Liver (tissue), 9 donors: Measurements from ENCODE around the gene KMT5B. TPM values are rescaled to one million over a fixed set of nuclear protein-coding genes. Genes with fewer than 3 reads are reported as not detected.

Source experiments
- DNase-seq: peaks from one replicate; pipeline ENCODE4 v3.0.0-alpha.2; 2017; ENCODE audit warnings: low spot score
- H3K27ac ChIP-seq, 2 donors: one replicate each; pipeline ENCODE4 v1.7.0; 2013; ENCODE audit warnings: inconsistent platforms in 2 of 2, low read length in 2 of 2, control low read depth in 1 of 2, low read depth in 1 of 2, mild to moderate bottlenecking in 1 of 2
- H3K27me3 ChIP-seq, 4 donors: one replicate each; pipeline versions ENCODE4 v1.6.1 to v1.7.0; 2013; ENCODE audit warnings: low read length in 3 of 4, inconsistent platforms in 1 of 4, mild to moderate bottlenecking in 1 of 4, moderate library complexity in 1 of 4; ENCODE audit not compliant: control insufficient read depth in 4 of 4, insufficient read depth in 4 of 4
- H3K36me3 ChIP-seq, 4 donors: one replicate each; pipeline versions ENCODE4 v1.6.1 to v1.7.0; 2013; ENCODE audit warnings: low read length in 3 of 4, mild to moderate bottlenecking in 3 of 4, low read depth in 1 of 4, moderate library complexity in 1 of 4; ENCODE audit not compliant: control insufficient read depth in 4 of 4, insufficient read depth in 3 of 4
- H3K4me1 ChIP-seq, 4 donors: one replicate each; pipeline versions ENCODE4 v1.6.1 to v1.7.0; 2013; ENCODE audit warnings: low read length in 3 of 4, mild to moderate bottlenecking in 3 of 4, moderate library complexity in 1 of 4; ENCODE audit not compliant: control insufficient read depth in 4 of 4, insufficient read depth in 4 of 4
- H3K4me3 ChIP-seq, 3 donors: one replicate each; pipeline versions ENCODE4 v1.6.1 to v1.7.0; 2013; ENCODE audit warnings: low read length in 3 of 3, control low read depth in 1 of 3, low read depth in 1 of 3, mild to moderate bottlenecking in 1 of 3
- H3K9ac ChIP-seq, 2 donors: one replicate each; pipeline ENCODE4 v1.7.0; 2013; ENCODE audit warnings: low read length in 2 of 2, mild to moderate bottlenecking in 2 of 2, moderate library complexity in 2 of 2, control low read depth in 1 of 2, low read depth in 1 of 2
- H3K9me3 ChIP-seq, 4 donors: one replicate each; pipeline versions ENCODE4 v1.6.1 to v1.7.0; 2013; ENCODE audit warnings: low read length in 3 of 4; ENCODE audit not compliant: control insufficient read depth in 4 of 4
- EGR1 ChIP-seq, 2 donors: IDR thresholded peaks; 2 replicates each; pipeline ENCODE4 v1.6.1; 2016 to 2018; ENCODE audit warnings: antibody characterized with exemption in 2 of 2, low read depth in 2 of 2
- FOXA1 ChIP-seq: IDR thresholded peaks from 2 replicates; pipeline ENCODE4 v1.6.1; 2016; ENCODE audit warnings: antibody characterized with exemption
- GABPA ChIP-seq, 2 donors: IDR thresholded peaks in 1 of 2; conservative IDR thresholded peaks in 1 of 2; 2 replicates each; pipeline ENCODE4 v1.6.1; 2016; ENCODE audit warnings: antibody characterized with exemption in 2 of 2, mild to moderate bottlenecking in 1 of 2, moderate library complexity in 1 of 2
- HNF4A ChIP-seq, 2 donors: conservative IDR thresholded peaks; 2 replicates each; pipeline ENCODE4 v1.6.1; 2016; ENCODE audit warnings: antibody characterized with exemption in 2 of 2, mild to moderate bottlenecking in 2 of 2
- HNF4G ChIP-seq: IDR thresholded peaks from 2 replicates; pipeline ENCODE4 v1.6.1; 2016; ENCODE audit warnings: antibody characterized with exemption
- NR2F2 ChIP-seq: IDR thresholded peaks from 2 replicates; pipeline ENCODE4 v1.6.1; 2016; ENCODE audit warnings: antibody characterized with exemption
- RAD21 ChIP-seq, 2 donors: IDR thresholded peaks; 2 replicates each; pipeline ENCODE4 v1.6.1; 2016; ENCODE audit warnings: antibody characterized with exemption in 2 of 2, mild to moderate bottlenecking in 2 of 2
- RXRA ChIP-seq, 2 donors: IDR thresholded peaks; 2 replicates each; pipeline ENCODE4 v1.6.1; 2017 to 2018; ENCODE audit warnings: antibody characterized with exemption in 2 of 2, mild to moderate bottlenecking in 1 of 2
- SP1 ChIP-seq: IDR thresholded peaks from 2 replicates; pipeline ENCODE4 v1.6.1; 2018; ENCODE audit warnings: antibody characterized with exemption, mild to moderate bottlenecking
- TAF1 ChIP-seq: conservative IDR thresholded peaks from 2 replicates; pipeline ENCODE4 v1.6.1; 2016; ENCODE audit warnings: antibody characterized with exemption, mild to moderate bottlenecking
- YY1 ChIP-seq: IDR thresholded peaks from 2 replicates; pipeline ENCODE4 v1.6.1; 2016; ENCODE audit warnings: antibody characterized with exemption, mild to moderate bottlenecking
- WGBS: extraction: QIAGEN DNeasy Blood & Tissue Kit; methylation state at CpG from one replicate; pipeline ENCODE4 v1.1.7; 2013; 5-methylcytosine and 5-hydroxymethylcytosine counted together
- polyA plus RNA-seq, 2 donors: library from polyadenylated mRNA; stranded (reverse) in 1 of 2; unstranded in 1 of 2; fragments of 200-250 nt in 1 of 2; fragments of >200 nt in 1 of 2; fragmentation: Nextera tagmentation in 1 of 2; extraction: Ambion mirVana in 1 of 2; gene quantifications; one replicate each; pipeline versions ENCODE4 v1.2.1 to v1.2.3, GENCODE V29; 2013 to 2015
- total RNA-seq, 2 donors: library from RNA; depleted of rRNA; stranded (reverse); fragments of >200 nt; gene quantifications; one replicate each; pipeline ENCODE4 v1.2.3, GENCODE V29; 2014
- TF ChIP-seq, protein P1 (sequence below): IDR thresholded peaks from 2 replicates; pipeline ENCODE4 v1.6.1; 2016; ENCODE audit warnings: antibody characterized with exemption
- TF ChIP-seq, protein P2 (sequence below): IDR thresholded peaks from 2 replicates; pipeline ENCODE4 v1.6.1; 2016; ENCODE audit warnings: antibody characterized with exemption
- donor health status: healthy.
- donor health status: healthy.
- donor health status: healthy.
- donor health status: healthy.
- donor health status: healthy.

The KMT5B gene
- total and polyA plus RNA-seq, 4 donors = 8.7 to 33.8 (median 14.8) TPM

DNA sequence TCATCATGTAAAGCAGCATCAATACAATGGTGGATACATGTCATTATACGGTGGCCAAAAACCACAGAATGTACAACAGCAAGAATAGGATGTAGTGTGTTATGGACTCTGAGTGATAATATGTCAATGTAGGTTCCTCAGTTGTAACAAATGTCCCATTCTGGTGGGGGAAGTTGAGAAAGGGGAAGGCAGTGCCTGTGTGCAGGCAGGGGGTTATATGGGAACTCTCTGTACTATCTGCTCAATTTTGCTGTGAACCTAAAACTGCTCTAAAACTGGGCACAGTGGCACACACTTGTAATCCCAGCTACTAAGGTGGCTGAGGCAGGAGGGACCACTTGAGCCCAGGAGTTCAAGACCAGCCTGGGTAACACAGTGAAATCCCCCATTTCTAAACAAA lies 97.8 kb downstream of the KMT5B start:
- H3K4me1 ChIP-seq = peaks cover 5 to 35% (median 26%) of the 10 kb centered on the region in 4 donors
- H3K27ac ChIP-seq = no peak overlapping the region
- no peak overlapping the region for H3K9ac ChIP-seq
- no peaks in the 10 kb centered on the region for H3K27me3 ChIP-seq
- no peaks in the 10 kb centered on the region for H3K9me3 ChIP-seq
- H3K36me3 ChIP-seq = peaks cover 0 to 4% (median under 1%) of the 10 kb centered on the region in 4 donors
- no peak for DNase-seq
- 87% methylated on average over 1 of the region's 1 CpG for WGBS
- H3K4me3 ChIP-seq = no peak overlapping the region
- TF ChIP-seq SP1 (no peak), FOXA1 (no peak), EGR1 (IDR thresholded peaks at IDR 0.05; ENCODE audit: low read depth in 2 of 2) (no peak), HNF4G (no peak)
- TF ChIP-seq, protein P1, sequence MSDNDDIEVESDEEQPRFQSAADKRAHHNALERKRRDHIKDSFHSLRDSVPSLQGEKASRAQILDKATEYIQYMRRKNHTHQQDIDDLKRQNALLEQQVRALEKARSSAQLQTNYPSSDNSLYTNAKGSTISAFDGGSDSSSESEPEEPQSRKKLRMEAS = no peak
- TF ChIP-seq, protein P2, sequence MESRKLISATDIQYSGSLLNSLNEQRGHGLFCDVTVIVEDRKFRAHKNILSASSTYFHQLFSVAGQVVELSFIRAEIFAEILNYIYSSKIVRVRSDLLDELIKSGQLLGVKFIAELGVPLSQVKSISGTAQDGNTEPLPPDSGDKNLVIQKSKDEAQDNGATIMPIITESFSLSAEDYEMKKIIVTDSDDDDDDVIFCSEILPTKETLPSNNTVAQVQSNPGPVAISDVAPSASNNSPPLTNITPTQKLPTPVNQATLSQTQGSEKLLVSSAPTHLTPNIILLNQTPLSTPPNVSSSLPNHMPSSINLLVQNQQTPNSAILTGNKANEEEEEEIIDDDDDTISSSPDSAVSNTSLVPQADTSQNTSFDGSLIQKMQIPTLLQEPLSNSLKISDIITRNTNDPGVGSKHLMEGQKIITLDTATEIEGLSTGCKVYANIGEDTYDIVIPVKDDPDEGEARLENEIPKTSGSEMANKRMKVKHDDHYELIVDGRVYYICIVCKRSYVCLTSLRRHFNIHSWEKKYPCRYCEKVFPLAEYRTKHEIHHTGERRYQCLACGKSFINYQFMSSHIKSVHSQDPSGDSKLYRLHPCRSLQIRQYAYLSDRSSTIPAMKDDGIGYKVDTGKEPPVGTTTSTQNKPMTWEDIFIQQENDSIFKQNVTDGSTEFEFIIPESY = no peak

DNA sequence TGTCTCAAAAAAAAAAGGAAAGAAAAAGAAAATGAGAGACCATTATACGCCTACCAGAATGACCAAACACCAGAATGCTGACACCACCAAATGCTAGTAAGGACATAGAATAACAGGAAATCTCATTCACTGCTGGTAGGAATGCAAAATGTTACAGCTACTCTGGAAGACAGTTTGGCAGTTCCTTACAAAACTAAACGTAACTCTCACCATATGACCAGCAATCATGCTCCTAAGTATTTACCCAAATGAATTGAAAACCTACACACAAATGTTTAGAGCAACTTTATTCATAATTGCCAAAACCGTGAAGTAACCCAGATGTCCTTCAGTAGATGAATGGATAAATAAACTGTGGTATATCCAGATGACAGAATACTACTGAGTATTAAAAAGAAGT lies 99.1 kb downstream of the KMT5B start:
- TF ChIP-seq RAD21 (IDR thresholded peaks at IDR 0.05) = peak in 1 of 2 donors; percentile 16
- no peak for TF ChIP-seq NR2F2
- Histone ChIP-seq H3K4me1 (peaks cover 5 to 25% (median 18%) of the 10 kb centered on the region in 4 donors), H3K36me3 (peaks cover 0 to 4% (median under 1%) of the 10 kb centered on the region in 4 donors), H3K9me3 (no peaks in the 10 kb centered on the region), H3K27ac (no peak overlapping the region), H3K4me3 (no peak overlapping the region), H3K27me3 (no peaks in the 10 kb centered on the region), H3K9ac (no peak overlapping the region)
- WGBS = 72% methylated on average over 3 of the region's 3 CpGs
- no peak for DNase-seq

DNA sequence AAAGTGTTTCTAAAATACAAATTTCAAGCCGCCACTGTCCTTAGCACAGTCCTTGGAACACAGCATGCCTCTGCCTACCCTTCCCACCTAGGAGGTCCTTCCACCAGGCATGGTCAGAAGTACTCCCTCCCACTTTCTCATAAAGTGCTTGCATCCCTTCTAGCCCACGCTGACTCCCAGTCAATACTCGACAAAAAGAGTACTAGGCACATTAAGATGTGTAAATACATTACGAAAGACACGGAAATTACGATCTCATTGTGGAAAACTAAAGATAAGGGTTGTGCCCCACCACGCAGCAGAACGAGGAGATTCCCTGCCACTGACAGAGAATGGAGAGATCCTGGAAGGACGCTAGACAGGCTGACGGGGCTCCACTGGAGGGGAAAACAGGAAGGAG lies 105.4 kb downstream of the KMT5B start:
- H3K9me3 ChIP-seq = no peaks in the 10 kb centered on the region
- H3K9ac ChIP-seq = no peak overlapping the region
- H3K36me3 ChIP-seq = no peaks in the 10 kb centered on the region
- peaks cover 2 to 31% (median 24%) of the 10 kb centered on the region in 4 donors for H3K4me1 ChIP-seq
- H3K4me3 ChIP-seq = no peak overlapping the region
- peak overlapping the region in 1 of 2 donors; percentile 31 for H3K27ac ChIP-seq
- no peak for DNase-seq
- WGBS = 51% methylated on average over 10 of the region's 10 CpGs
- H3K27me3 ChIP-seq = no peaks in the 10 kb centered on the region
- TF ChIP-seq TAF1 (no peak), RAD21 (IDR thresholded peaks at IDR 0.05) (no peak)

DNA sequence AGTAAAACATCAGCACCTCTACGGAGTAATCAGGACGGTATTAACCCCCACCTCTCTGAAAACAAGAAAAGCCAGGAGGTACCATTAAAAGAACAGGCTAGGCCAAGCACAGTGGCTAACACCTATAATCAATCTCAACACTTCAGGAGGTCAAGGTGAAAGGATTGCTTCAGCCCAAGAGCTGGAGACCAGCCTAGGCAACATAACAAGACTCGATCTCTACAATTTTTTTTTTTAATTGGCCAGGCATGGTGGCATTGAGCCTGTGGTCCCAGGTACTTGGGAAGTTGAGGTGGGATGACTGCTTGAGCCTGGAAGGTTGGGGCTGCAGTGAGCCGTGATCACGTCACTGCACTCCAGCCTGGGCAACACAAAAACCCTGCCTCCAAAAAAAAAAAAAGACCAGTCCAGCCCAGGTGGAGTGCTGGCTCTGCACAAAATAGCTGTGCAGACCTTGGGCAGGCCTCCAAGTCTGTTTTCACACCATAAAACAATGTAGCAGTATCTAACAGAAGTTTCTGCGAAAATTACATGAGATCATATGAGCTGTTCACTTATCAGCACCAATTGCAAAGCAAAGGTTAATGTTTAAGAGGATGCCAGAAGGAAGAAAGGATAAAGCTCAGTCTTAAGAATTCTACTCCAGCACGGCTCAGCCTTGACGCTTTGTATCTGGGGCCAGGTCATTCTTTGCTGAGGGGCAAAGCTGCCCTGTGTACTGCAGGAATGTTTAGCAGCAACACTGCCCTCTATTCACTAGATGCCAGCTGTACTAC lies 106.7 kb downstream of the KMT5B start:
- TF ChIP-seq HNF4G = no peak
- no peak for TF ChIP-seq YY1
- no peak for TF ChIP-seq TAF1
- TF ChIP-seq FOXA1 = no peak
- TF ChIP-seq GABPA (IDR thresholded peaks at IDR 0.05 in 1 of 2, conservative IDR thresholded peaks at IDR 0.05 in 1 of 2) = no peak
- TF ChIP-seq HNF4A (conservative IDR thresholded peaks at IDR 0.05) = peak; percentile 12 to 28
- TF ChIP-seq, protein P1 = no peak
- peak in 1 of 2 donors; percentile 22 for TF ChIP-seq RXRA (IDR thresholded peaks at IDR 0.05)
- no peak for DNase-seq
- no peak overlapping the region for H3K4me3 ChIP-seq
- H3K9me3 ChIP-seq = no peaks in the 10 kb centered on the region
- WGBS = 27% methylated on average over 8 of the region's 8 CpGs
- H3K27me3 ChIP-seq = no peaks in the 10 kb centered on the region
- no peaks in the 10 kb centered on the region for H3K36me3 ChIP-seq
- H3K27ac ChIP-seq = peak overlapping the region; percentile 28 to 50
- H3K9ac ChIP-seq = no peak overlapping the region
- H3K4me1 ChIP-seq = peaks cover 2 to 34% (median 24%) of the 10 kb centered on the region in 4 donors
